ENCODE measurements around the gene CCDC85A.

Gene CCDC85A

DNA sequence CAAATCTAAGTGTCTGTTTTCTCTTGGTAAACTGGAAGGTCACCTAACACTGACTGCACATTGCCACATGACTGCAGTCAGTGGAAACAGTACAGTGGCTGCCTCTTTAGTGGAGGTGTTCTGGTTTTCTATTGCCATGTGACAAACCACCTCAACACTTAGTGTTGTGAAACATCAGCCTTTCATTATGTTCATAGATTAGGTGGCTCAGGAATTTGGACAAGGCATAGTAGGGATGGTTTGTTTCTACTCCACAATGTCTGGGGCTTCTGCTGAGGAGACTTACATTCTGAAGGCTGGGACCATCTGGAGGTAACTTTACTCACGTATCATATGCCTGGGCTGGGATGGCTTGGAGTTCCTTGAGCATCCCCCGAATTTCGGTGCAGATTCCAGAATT lies 26.5 kb downstream of the CCDC85A start:
- H3K36me3 ChIP-seq (ENCODE audit: control insufficient read depth in 2 of 2, insufficient read depth in 2 of 2, low read length in 2 of 2): no peaks in the 10 kb centered on the region
- H3K9me3 ChIP-seq (ENCODE audit: control insufficient read depth in 2 of 2, low read length in 2 of 2): no peaks in the 10 kb centered on the region
- no peak overlapping the region for H3K9ac ChIP-seq (ENCODE audit: low read length in 2 of 2)
- H3K27ac ChIP-seq (ENCODE audit: low read length): no peak overlapping the region
- no peaks in the 10 kb centered on the region for H3K27me3 ChIP-seq (ENCODE audit: control insufficient read depth in 1 of 2, insufficient read depth in 2 of 2, low read length in 2 of 2)
- H3K4me3 ChIP-seq (ENCODE audit: low read length in 2 of 2): no peak overlapping the region
- H3K4me1 ChIP-seq (ENCODE audit: control insufficient read depth, insufficient read depth, low read length): no peaks in the 10 kb centered on the region

GRCh38 chr2:56211048-56211447 lies 27.3 kb downstream of the CCDC85A start:
- Histone ChIP-seq H3K9me3 (ENCODE audit: control insufficient read depth in 2 of 2, low read length in 2 of 2) (no peaks in the 10 kb centered on the region), H3K27ac (ENCODE audit: low read length) (no peak overlapping the region), H3K4me3 (ENCODE audit: low read length in 2 of 2) (no peak overlapping the region), H3K36me3 (ENCODE audit: control insufficient read depth in 2 of 2, insufficient read depth in 2 of 2, low read length in 2 of 2) (no peaks in the 10 kb centered on the region), H3K27me3 (ENCODE audit: control insufficient read depth in 1 of 2, insufficient read depth in 2 of 2, low read length in 2 of 2) (no peaks in the 10 kb centered on the region), H3K9ac (ENCODE audit: low read length in 2 of 2) (no peak overlapping the region), H3K4me1 (ENCODE audit: control insufficient read depth, insufficient read depth, low read length) (no peaks in the 10 kb centered on the region)

GRCh38 chr2:56215911-56216310 lies 32.1 kb downstream of the CCDC85A start:
- Histone ChIP-seq H3K27ac (ENCODE audit: low read length) (no peak overlapping the region), H3K9ac (ENCODE audit: low read length in 2 of 2) (no peak overlapping the region), H3K27me3 (ENCODE audit: control insufficient read depth in 1 of 2, insufficient read depth in 2 of 2, low read length in 2 of 2) (no peaks in the 10 kb centered on the region), H3K9me3 (ENCODE audit: control insufficient read depth in 2 of 2, low read length in 2 of 2) (no peaks in the 10 kb centered on the region), H3K36me3 (ENCODE audit: control insufficient read depth in 2 of 2, insufficient read depth in 2 of 2, low read length in 2 of 2) (no peaks in the 10 kb centered on the region), H3K4me3 (ENCODE audit: low read length in 2 of 2) (no peak overlapping the region), H3K4me1 (ENCODE audit: control insufficient read depth, insufficient read depth, low read length) (no peaks in the 10 kb centered on the region)

DNA sequence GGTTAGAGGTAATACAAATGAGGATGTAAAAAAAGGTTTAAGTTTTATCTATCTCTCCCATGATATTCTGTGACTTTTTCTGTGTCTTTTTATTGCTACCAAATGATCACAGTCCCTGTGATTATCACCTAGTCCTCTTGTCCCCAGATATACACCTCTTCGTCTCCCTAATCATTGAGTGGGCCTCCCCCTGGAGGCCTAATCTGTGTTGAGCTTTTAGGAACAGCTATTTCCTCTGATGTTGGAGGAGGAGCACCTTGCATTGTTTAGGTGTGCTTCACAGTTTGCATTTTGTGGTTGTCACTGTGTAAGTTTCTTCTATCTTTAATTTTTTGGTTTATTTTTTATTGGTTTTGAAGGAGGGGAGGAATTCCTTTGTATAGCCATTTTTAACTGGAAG lies 33.3 kb downstream of the CCDC85A start:
- Histone ChIP-seq H3K27ac (ENCODE audit: low read length) (no peak overlapping the region), H3K27me3 (ENCODE audit: control insufficient read depth in 1 of 2, insufficient read depth in 2 of 2, low read length in 2 of 2) (no peaks in the 10 kb centered on the region), H3K9me3 (ENCODE audit: control insufficient read depth in 2 of 2, low read length in 2 of 2) (no peaks in the 10 kb centered on the region), H3K4me3 (ENCODE audit: low read length in 2 of 2) (no peak overlapping the region), H3K9ac (ENCODE audit: low read length in 2 of 2) (no peak overlapping the region), H3K4me1 (ENCODE audit: control insufficient read depth, insufficient read depth, low read length) (no peaks in the 10 kb centered on the region), H3K36me3 (ENCODE audit: control insufficient read depth in 2 of 2, insufficient read depth in 2 of 2, low read length in 2 of 2) (no peaks in the 10 kb centered on the region)

GRCh38 chr2:56222481-56222880 lies 38.7 kb downstream of the CCDC85A start:
- Histone ChIP-seq H3K36me3 (ENCODE audit: control insufficient read depth in 2 of 2, insufficient read depth in 2 of 2, low read length in 2 of 2) (no peaks in the 10 kb centered on the region), H3K9me3 (ENCODE audit: control insufficient read depth in 2 of 2, low read length in 2 of 2) (no peaks in the 10 kb centered on the region), H3K4me1 (ENCODE audit: control insufficient read depth, insufficient read depth, low read length) (no peaks in the 10 kb centered on the region), H3K4me3 (ENCODE audit: low read length in 2 of 2) (no peak overlapping the region), H3K27ac (ENCODE audit: low read length) (no peak overlapping the region), H3K27me3 (ENCODE audit: control insufficient read depth in 1 of 2, insufficient read depth in 2 of 2, low read length in 2 of 2) (no peaks in the 10 kb centered on the region), H3K9ac (ENCODE audit: low read length in 2 of 2) (no peak overlapping the region)

- Histone ChIP-seq H3K4me3 (ENCODE audit: low read length in 2 of 2) (no peak overlapping the region), H3K4me1 (ENCODE audit: control insufficient read depth, insufficient read depth, low read length) (no peaks in the 10 kb centered on the region), H3K27ac (ENCODE audit: low read length) (no peak overlapping the region), H3K27me3 (ENCODE audit: control insufficient read depth in 1 of 2, insufficient read depth in 2 of 2, low read length in 2 of 2) (no peaks in the 10 kb centered on the region), H3K9me3 (ENCODE audit: control insufficient read depth in 2 of 2, low read length in 2 of 2) (no peaks in the 10 kb centered on the region), H3K9ac (ENCODE audit: low read length in 2 of 2) (no peak overlapping the region), H3K36me3 (ENCODE audit: control insufficient read depth in 2 of 2, insufficient read depth in 2 of 2, low read length in 2 of 2) (no peaks in the 10 kb centered on the region)
Observed at GRCh38 chr2:56224316-56224715, 40.5 kb downstream of the CCDC85A start.

GRCh38 chr2:56227811-56228210 lies 44.0 kb downstream of the CCDC85A start:
- no peak overlapping the region for H3K9ac ChIP-seq (ENCODE audit: low read length in 2 of 2)
- H3K27ac ChIP-seq (ENCODE audit: low read length): no peak overlapping the region
- H3K27me3 ChIP-seq (ENCODE audit: control insufficient read depth in 1 of 2, insufficient read depth in 2 of 2, low read length in 2 of 2): no peaks in the 10 kb centered on the region
- no peaks in the 10 kb centered on the region for H3K36me3 ChIP-seq (ENCODE audit: control insufficient read depth in 2 of 2, insufficient read depth in 2 of 2, low read length in 2 of 2)
- H3K4me1 ChIP-seq (ENCODE audit: control insufficient read depth, insufficient read depth, low read length): no peaks in the 10 kb centered on the region
- no peak overlapping the region for H3K4me3 ChIP-seq (ENCODE audit: low read length in 2 of 2)
- no peaks in the 10 kb centered on the region for H3K9me3 ChIP-seq (ENCODE audit: control insufficient read depth in 2 of 2, low read length in 2 of 2)

- Histone ChIP-seq H3K9me3 (ENCODE audit: control insufficient read depth in 2 of 2, low read length in 2 of 2) (no peaks in the 10 kb centered on the region), H3K36me3 (ENCODE audit: control insufficient read depth in 2 of 2, insufficient read depth in 2 of 2, low read length in 2 of 2) (no peaks in the 10 kb centered on the region), H3K27me3 (ENCODE audit: control insufficient read depth in 1 of 2, insufficient read depth in 2 of 2, low read length in 2 of 2) (no peaks in the 10 kb centered on the region), H3K4me3 (ENCODE audit: low read length in 2 of 2) (no peak overlapping the region), H3K9ac (ENCODE audit: low read length in 2 of 2) (no peak overlapping the region), H3K27ac (ENCODE audit: low read length) (no peak overlapping the region), H3K4me1 (ENCODE audit: control insufficient read depth, insufficient read depth, low read length) (no peaks in the 10 kb centered on the region)
Observed at GRCh38 chr2:56229397-56230060, 45.7 kb downstream of the CCDC85A start.

- Histone ChIP-seq H3K27me3 (ENCODE audit: control insufficient read depth in 1 of 2, insufficient read depth in 2 of 2, low read length in 2 of 2) (no peaks in the 10 kb centered on the region), H3K9ac (ENCODE audit: low read length in 2 of 2) (no peak overlapping the region), H3K9me3 (ENCODE audit: control insufficient read depth in 2 of 2, low read length in 2 of 2) (no peaks in the 10 kb centered on the region), H3K36me3 (ENCODE audit: control insufficient read depth in 2 of 2, insufficient read depth in 2 of 2, low read length in 2 of 2) (no peaks in the 10 kb centered on the region), H3K4me1 (ENCODE audit: control insufficient read depth, insufficient read depth, low read length) (no peaks in the 10 kb centered on the region), H3K27ac (ENCODE audit: low read length) (no peak overlapping the region), H3K4me3 (ENCODE audit: low read length in 2 of 2) (no peak overlapping the region)
Observed at GRCh38 chr2:56230156-56230555, 46.4 kb downstream of the CCDC85A start.

GRCh38 chr2:56231361-56231760 lies 47.6 kb downstream of the CCDC85A start:
- Histone ChIP-seq H3K4me1 (ENCODE audit: control insufficient read depth, insufficient read depth, low read length) (no peaks in the 10 kb centered on the region), H3K27ac (ENCODE audit: low read length) (no peak overlapping the region), H3K27me3 (ENCODE audit: control insufficient read depth in 1 of 2, insufficient read depth in 2 of 2, low read length in 2 of 2) (no peaks in the 10 kb centered on the region), H3K36me3 (ENCODE audit: control insufficient read depth in 2 of 2, insufficient read depth in 2 of 2, low read length in 2 of 2) (no peaks in the 10 kb centered on the region), H3K4me3 (ENCODE audit: low read length in 2 of 2) (no peak overlapping the region), H3K9me3 (ENCODE audit: control insufficient read depth in 2 of 2, low read length in 2 of 2) (no peaks in the 10 kb centered on the region), H3K9ac (ENCODE audit: low read length in 2 of 2) (no peak overlapping the region)

- H3K9me3 ChIP-seq (ENCODE audit: control insufficient read depth in 2 of 2, low read length in 2 of 2): no peaks in the 10 kb centered on the region
- no peaks in the 10 kb centered on the region for H3K4me1 ChIP-seq (ENCODE audit: control insufficient read depth, insufficient read depth, low read length)
- H3K9ac ChIP-seq (ENCODE audit: low read length in 2 of 2): no peak overlapping the region
- H3K27ac ChIP-seq (ENCODE audit: low read length): no peak overlapping the region
- no peaks in the 10 kb centered on the region for H3K36me3 ChIP-seq (ENCODE audit: control insufficient read depth in 2 of 2, insufficient read depth in 2 of 2, low read length in 2 of 2)
- H3K4me3 ChIP-seq (ENCODE audit: low read length in 2 of 2): no peak overlapping the region
- H3K27me3 ChIP-seq (ENCODE audit: control insufficient read depth in 1 of 2, insufficient read depth in 2 of 2, low read length in 2 of 2): no peaks in the 10 kb centered on the region
Observed at GRCh38 chr2:56232912-56233311, 49.1 kb downstream of the CCDC85A start.

Data from stomach smooth muscle (tissue), 2 donors.